HG02798 (cell line): ENCODE measurements around the gene GOLGB1.
"Not testable (repeated sequence)": the region's sequence is repeated elsewhere in the genome, so short reads cannot be mapped to it uniquely, and the experiment has no call there.

Source experiments
- ATAC-seq: cut with Tn5 transposase; IDR thresholded peaks from one replicate; pipeline ENCODE4 v1.9.1; 2021; ENCODE audit warnings: mild to moderate bottlenecking; ENCODE audit not compliant: unreplicated experiment, poor library complexity

GOLGB1 gene

DNA sequence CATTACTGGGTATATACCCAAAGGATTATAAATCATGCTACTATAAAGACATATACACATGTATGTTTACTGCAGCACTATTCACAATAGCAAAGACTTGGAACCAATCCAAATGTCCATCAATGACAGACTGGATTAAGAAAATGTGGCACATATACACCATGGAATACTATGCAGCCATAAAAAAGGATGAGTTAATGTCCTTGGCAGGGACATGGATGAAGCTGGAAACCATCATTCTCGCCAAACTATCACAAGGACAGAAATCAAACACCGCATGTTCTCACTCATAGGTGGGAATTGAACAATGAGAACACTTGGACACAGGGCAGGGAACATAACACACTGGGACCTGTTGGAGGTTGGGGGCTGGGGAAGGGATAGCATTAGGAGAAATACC lies 6.4 kb downstream of the GOLGB1 start:
- not testable (repeated sequence) for ATAC-seq

DNA sequence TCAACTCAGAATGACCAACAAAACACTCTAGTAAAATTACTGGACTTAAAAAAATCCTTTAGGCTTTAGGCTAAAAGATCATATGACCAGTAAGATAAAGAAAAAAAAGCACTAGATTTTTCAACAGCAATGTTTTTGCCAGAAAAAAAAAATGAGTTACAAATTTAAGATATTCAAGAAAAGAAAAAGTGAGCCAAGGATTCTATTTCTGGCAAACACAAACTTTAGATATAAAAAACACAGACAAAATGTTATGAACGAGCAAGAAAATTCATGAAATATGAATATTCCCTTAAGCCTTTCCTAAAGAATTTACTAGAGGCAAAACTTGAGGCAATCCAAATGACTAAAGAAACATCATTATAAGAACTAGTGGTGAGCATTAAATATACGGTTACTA lies 8.6 kb downstream of the GOLGB1 start:
- no peak for ATAC-seq

DNA sequence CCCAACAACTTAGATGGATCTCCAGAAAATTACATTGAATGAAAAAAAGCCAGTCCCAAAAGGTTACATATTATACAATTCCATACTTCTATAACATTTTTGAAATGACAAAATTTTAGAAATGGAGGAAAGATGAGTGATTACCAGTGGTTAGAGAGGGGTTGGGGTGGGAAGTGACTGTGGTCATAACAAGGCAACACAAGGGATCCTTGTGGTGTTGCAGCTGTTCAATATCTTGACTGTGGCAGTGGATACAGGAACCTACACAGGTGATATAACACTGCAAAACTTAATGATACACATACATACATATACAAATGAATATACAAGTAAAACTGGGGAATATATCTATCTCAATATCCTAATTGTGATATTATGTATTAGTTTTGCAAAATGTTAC lies 9.6 kb downstream of the GOLGB1 start:
- ATAC-seq: no peak

DNA sequence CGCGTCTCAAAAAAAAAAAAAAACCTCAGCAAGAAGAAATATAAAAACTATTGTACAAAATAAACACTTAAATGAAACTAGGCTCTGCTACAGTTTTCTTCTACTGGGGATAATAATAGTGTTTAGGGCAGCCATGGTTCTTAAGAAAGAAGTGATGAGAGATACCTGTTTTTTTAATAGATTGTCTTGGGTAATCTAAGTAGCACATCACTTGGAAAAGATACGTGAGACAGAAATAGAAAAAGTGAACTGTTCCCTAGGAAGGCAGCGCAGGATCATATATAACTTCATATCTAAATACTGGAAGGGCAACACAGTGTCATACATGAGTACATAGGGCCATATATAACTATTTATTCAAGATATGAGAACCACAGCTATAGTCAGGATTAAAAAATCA lies 11.9 kb downstream of the GOLGB1 start:
- ATAC-seq: no peak

DNA sequence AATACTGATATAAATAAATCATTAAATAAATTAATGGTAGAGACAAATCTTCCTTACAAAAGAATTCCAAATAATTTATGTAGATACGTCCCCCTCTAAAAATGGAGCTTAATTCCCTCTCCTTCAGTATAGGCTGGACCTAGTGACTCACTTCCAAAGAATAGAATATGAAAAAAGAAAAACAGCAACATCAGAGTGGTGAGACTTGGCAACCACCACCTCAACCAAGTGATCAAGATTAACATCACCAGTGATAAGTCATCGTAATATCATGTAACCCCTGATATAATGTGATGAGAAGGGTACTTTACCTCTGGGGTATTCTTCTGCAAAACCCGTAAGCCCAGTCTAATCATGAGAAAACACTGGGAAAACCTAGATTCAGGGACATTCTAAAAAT lies 13.4 kb downstream of the GOLGB1 start:
- no peak for ATAC-seq

DNA sequence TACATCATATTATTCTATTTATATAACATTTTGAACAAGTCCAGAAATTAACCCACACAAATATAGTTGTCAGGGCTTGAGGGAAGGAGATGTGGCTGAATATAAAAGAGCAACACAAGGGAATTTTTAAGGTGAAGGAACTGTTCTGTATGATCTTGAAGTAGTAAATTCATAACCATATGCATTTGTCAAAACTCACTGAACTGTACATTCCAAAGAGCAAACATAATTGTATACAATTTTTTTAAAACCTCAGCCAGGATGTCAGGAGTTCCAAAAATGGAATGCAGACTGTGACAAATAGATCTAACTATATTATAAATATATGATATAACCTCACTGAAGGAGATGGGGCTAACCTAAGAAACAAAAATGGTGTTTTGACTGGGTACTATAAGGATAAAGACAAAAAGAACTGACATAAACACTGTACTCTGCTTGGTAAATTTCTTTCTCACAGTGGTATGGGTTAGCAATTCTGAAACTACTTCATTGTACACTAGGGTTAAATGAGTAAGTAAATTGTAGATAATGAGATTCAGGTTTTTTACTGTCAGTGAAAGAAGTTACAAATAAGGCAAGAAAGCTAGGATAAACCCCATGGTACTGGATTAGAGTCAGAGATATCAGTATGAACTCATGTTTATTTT lies 14.4 kb downstream of the GOLGB1 start:
- peak; percentile 90 for ATAC-seq

DNA sequence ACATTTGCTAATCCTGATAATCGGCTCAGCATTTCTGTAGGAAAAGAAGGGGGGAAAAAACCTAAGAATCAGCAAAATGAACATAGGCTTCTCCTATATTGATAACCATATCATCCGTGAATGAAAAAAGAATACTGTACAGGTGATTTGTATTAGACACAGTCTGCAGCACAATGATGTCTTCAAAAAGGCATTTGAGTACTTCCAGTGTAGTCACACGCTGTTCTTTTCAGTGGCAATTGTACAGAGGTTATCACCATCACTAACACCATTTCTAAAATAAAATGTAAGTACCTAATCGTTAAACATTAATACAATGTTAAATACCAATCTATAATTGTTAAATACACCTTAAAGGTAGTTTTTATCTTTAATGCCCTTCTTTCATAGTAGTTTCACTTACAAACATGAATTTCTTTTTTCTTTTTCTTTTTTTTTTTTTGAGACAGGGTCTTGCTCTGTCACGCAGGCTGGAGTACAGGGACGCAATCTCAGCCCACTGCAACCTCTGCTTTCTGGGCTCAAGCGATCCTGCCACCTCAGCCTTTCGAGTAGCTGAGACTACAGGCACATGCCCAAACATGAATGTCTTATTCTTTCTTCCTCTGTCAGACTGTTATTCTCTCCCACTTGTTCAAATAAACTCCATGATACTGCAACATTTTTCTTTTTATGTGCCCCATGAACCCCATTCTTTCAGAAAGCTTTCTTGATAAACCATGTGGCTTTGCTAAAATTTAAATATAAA lies 18.4 kb downstream of the GOLGB1 start:
- no peak for ATAC-seq

DNA sequence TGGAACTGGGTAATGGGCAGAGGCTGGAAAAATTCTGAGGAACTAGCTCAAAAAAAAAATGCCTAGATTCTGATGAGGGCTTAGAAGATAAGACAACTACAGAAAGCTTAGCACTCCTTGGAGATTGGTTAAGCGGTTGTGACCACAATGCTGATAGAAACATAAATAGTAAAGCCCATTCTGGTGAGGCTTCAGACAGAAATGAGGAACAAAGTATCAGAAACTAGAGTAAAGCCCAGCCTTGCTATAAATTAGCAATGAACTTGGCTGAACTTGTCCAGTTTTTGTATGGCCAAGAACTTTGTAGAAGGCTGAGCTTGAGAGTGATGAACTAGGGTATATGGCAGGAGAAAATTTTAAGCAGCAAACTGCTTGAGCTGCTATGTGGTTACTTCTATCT lies 25.4 kb downstream of the GOLGB1 start:
- peak; percentile 96 for ATAC-seq

DNA sequence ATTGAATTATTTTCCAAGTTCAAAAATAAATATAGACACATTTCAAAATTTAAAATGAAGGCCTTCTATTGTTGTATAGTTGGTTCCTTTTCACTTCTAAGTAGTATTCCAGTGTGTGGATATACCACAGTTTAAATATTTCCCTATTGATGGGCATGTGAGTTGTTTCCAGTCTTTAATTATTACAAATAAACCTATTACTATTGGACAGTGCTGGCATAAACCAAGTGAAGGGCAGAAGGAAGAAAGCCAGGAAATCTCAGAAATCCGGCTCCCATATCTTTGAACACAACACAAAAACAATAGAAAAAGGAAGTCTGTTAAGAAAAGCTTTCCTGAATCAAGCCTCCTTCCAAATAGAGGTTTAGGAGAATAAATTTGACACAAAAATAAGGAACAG lies 26.1 kb downstream of the GOLGB1 start:
- no peak for ATAC-seq

DNA sequence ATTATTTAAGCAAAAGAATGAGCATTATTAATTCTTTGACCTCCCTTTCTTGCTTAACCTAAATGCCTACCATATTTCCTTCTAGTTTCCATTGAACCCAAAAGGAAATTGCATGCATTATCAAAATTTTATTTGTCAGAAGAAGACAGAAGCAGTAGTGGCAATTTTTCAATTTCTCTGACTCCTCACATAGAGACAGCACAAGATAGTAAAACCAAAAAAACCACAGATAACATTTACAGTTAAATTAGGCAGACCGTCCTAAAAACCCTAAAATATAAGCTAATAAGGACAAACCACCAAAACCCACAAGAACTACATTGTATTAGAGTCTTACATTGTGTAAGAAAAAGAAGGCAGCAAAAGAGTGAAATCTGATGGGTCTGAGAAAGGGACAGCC lies 27.1 kb downstream of the GOLGB1 start:
- no peak for ATAC-seq

DNA sequence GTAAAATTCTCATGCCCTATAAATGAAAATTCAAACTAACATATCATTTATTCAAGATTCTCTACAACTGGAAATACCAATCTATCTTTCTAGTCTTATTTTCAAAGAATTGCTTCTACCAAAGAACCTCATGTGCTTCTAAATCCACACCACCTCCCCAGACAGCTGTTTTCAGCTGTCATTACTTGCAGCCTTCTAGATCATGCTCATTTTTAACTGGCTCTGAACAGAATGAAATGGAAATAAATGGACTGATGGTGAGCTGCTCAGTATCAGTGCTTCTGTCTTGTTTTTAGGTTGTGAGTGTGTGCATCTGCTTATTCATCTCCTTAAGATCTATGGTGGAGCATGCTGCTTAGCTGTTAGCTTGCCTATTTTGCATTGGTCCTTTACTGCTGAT lies 29.4 kb downstream of the GOLGB1 start:
- ATAC-seq: no peak

DNA sequence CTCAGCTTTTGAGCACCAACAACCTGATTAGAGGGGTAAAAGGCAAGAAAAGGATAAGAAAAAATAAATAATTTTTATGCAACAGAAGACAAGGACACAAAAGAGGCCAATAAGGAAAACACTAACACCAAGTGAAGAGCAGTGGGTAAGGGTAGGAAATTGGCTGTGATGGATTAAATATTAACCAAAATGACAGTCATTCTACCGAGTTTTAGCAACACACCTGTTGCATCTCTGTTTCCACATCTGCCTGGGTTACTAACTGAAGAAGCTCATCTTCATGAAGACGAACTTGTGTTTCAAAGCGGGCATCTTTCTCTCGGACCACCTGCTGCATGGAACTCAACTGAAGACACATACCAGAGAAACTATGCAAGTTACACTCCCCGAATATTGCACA lies 30.1 kb downstream of the GOLGB1 start:
- no peak for ATAC-seq

DNA sequence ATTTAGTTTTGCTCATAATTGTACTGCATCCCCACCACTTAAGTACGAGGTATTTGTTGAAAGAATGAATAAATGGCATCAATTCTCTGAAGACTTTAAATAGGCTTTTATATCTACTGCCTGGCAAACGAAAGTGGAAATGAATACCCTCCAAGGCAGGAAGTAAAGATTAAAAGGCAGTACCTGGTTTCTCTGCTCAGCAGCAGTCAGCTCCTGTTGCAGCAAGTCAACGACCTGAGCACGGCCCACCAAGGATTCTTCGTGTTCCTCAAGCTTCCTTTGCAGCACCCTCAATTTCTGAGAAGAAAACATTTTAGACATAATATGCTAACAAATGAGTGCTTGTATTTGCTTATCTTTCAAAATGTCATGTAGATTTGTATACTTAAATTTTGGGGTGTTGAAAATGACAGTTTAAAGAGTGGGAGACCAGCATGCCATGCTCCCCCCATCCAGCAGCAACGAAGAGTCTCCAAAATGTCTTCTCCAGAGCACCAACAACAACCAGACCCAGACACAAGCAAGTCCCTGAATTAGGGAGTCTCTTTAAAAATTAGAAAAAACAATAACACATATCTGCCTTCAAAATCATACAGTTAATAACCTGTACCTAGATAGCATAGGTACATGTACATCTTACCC lies 31.2 kb downstream of the GOLGB1 start:
- no peak for ATAC-seq

DNA sequence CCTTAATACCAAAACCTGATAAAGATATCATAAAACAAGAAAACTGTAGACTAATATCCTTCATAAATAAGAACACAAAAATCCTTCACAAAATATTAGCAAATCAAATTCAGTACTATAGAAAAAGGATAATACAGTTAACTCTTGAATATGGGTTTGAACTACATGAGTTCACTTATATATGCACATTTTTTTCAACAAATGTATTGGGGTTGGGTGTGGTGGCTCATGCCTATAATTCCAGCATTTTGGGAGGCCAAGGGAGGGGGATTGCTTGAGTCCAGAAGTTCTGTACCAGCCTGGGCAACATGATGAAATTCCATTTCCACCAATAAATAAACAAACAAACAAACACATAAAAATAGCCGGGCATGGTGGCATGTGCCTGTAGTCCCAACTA lies 39.2 kb downstream of the GOLGB1 start:
- ATAC-seq: no peak

DNA sequence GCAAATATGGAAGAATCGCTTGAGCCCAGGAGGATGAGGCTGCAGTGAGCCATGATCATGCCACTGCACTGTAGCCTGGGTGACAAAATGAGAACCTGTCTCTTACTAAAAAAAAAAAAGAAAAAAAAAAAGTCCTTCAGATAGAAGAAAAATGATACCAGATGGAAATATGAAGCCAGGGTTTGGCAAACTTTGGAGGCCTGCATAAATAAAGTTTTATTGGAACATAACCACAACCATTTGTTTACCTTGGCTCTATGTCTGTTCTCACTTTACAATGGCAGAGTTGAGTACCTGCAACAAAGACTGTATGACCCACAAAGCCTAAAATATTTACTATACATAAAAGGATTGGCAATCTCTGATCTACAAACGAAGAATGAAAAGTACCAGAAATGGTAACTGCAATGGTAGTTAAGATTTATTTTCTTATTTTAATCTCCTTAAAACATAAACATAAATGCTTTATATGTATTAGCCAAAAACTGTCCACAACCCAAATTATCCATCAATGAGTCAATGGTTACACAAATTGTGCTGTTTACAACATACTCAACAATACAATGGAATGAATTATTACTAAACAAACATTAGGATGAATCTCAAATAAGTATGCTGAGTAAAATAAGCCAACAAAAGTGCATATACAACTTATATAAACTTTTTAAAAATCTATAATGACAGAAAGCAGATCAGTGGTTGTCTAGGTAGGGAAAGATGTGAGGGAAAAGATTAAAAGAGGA lies 41.8 kb downstream of the GOLGB1 start:
- no peak for ATAC-seq

DNA sequence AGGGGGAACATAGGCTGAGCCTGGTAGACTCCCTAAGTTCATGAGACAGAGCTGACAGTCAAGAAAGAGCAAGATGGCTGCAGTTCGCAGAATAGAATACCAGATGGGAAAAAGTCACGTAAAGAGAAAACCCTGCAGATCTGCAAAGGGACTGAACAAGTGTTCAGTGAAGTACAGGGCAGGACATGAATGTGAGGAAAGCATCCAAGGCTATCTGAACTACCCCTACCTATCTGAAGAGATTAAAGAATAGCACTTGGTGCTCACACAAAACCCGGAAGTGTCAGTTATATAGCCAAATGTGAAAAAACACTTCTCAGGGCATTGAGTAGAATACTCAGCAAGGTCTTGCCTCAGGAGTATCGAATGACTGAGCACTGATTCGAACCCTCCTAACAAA lies 44.0 kb downstream of the GOLGB1 start:
- no peak for ATAC-seq

DNA sequence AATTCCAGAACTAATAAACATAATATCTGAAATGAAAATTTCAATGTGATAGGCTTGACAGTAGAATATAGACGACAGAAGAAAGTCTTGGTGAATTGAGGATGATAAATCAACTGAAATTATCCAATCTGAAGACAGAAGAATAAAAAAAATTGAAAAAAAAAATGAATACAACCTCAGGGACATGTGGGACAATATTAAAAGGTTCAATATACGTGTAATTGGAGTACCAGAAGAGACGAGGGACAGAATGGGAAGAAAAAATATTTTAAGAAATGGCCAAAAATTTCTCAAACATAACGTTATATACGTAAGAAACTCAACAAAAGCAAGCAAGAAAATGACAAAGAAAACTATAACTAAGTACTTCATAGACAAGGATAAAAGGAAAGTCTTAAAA lies 45.6 kb downstream of the GOLGB1 start:
- no peak for ATAC-seq

DNA sequence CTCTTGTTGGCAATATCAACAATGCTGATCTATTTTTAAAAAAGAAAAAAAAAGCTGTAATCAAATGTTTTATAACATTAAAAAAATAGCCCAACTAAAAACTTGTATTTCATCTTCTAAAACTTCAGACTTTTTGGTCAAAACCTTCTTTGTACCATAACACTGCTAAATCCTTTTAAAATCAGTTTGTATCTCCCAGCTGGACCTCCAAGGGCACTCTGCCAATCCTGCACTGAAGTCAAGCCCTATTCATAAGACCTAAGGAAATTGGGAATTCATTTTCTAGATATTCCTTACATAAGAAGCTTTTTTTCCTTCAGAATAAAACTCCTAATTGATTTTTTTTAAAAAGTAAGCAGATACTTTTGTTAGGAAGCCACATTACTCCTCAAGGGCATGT lies 50.6 kb downstream of the GOLGB1 start:
- no peak for ATAC-seq

DNA sequence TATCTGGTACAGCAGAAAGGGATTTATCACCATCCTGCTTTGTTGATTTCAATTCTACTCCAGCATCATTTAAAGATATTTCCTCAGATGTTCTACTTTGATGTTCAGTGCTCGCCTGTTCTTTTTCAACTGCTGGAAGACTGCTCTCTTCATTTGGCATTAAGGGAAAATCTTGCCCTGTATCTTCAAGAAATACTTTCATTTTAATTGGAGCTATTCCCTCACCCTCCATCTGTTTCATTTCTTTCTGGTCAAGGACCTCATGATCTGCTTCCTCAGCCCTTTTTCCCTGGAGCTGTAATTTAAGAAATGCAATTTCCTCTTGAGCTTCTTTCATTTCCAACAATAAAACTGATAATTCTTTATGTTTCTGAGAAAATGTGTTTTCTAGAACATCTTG lies 51.1 kb downstream of the GOLGB1 start:
- ATAC-seq: no peak

DNA sequence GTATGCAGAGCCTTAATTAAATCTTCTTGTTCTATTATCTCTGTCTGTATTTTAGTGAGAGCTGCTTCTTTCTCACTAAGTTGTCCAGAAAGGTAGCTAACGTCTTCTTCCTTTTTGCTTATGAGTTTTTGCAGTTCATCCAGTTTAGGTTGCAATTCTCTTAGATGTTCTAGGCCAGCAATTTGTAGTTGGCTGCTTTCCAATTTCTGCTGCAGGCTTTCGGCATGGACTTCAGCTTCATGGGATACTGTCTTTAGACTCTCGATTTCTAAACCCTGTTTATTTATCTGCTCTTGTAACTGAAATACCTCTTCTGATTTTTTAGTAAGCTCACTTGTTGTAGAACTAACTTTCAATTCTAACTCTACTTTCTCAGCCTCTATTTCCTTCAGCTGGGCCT lies 53.4 kb downstream of the GOLGB1 start:
- no peak for ATAC-seq
